ENCODE measurements around the gene HIGD2A.

Gene HIGD2A

GRCh38 chr5:176418251-176418650 lies 29.7 kb downstream of the HIGD2A start:
- no peak for DNase-seq

GRCh38 chr5:176420086-176420485 lies 31.5 kb downstream of the HIGD2A start:
- no peak for DNase-seq

DNA sequence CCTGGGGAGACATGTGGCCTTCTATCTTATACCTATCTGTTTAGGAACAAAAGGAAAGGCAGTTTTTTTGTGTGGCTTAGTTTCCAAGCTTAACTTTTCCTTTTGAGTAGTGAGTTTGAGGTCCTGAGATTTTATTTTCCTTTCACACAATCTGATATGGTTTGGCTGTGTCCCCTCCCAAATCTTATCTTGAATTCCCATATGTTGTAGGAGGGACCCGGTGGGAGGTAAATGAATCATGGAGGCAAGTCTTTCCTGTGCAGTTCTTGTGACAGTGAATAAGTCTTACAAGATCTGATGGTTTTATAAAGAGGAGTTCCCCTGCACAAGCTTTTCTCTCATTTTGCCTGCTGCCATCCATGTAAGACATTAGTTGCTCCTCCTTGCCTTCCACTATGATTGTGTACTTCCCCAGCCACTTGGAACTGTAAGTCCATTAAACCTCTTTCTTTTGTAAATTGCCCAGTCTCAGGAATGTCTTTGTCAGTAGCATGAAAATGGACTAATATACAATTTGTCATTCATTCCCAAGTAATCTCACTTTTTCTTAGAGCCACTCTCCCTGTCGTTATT lies 32.5 kb downstream of the HIGD2A start:
- no peak for DNase-seq

GRCh38 chr5:176424181-176424580 lies 35.6 kb downstream of the HIGD2A start:
- no peak for DNase-seq

DNA sequence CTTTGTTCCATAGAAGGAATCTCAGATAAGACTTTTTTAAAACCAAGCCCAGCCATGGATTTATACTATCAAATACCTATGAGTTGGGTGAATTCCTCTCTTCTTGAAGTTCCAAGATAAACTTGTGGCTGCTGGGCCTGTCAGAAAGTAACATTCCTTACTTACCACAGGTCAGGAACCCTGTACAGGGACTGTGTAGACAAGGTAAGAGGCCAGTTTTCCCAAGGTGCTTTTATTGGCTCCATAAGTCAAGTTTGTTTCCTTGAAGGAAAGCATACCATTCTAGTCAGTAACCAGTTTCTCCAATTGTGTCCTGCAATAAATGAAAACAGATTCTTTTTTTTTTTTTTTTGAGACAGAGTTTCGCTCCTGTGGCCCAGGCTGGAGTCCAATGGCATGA lies 36.6 kb downstream of the HIGD2A start:
- no peak for DNase-seq

DNA sequence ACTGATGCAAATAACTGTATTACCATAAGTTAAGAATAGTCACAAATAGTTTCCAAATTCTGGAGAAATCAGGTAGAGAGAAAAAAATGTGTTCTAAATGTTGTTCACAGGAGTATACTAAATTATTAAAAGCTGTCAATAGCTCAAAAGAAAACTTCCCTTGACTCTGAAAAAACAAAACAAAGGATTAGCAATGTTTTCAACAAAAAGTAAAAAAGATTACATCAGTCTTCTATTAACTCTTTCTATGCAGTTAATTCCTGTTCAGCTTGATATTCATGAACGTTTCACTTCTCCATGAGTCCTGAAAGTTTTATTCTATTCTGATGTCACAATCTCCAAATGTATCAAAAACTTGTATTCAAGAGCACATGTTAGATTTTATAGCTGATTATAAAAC lies 37.2 kb downstream of the HIGD2A start:
- no peak for DNase-seq

- no peak for DNase-seq
Observed at GRCh38 chr5:176426876-176427275, 38.3 kb downstream of the HIGD2A start.

DNA sequence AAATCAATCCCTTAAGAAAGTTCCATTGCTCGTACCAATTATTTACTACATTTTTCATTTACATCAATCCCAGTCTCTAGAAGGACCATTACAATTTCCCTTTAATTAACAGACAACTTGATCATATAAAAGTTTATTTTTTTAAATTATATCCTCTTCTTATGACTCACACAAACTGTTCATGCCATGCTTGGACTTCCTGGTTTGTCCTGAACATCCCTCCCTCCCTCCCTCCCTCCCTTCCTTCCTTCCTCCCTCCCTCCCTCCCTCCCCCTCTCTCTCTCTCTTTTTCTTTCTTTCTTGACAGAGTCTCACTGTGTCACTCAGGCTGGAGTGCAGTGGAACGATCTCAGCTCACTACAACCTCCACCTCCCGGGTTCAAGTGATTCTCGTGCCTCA lies 39.4 kb downstream of the HIGD2A start:
- DNase-seq, result no peak

DNA sequence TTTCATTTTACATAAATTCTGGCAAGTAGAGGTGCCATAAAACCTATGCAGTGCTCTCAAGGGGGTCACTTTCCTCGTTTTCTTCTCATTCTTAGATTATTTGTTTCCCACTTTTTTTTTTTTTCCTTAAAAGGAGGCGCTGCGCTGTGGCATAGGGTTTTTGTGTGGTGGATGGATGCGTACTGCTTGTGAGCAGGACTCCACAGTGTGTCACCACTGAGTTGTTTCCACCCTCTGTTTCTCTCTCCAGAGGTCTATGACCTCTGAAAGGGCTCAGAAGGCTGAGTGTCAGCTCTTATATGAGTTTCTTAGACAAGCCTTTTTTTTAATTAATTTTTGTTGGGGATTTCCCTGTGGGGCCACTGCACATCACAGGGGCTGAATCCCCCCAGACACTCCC lies 41.4 kb downstream of the HIGD2A start:
- no peak for DNase-seq

DNA sequence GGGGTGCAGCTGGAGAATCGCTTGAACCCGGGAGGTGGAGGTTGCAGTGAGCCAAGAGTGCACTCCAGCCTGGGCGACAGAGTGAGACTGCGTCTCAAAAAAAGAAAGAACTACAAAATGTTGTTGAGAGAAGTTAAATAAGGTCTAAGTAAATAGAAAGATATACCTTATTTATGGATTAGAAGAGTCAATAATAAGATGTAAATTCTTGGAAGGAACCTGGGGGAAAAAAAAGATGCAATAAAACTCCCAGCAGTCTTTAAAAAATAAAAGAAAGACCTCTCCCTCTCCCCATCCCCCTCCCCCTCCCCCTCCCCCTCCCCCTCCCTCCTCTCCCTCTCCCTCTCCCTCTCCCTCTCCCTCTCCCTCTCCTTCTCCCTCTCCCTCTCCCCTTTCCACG lies 44.2 kb downstream of the HIGD2A start:
- DNase-seq, result no peak

GRCh38 chr5:176436656-176437055 lies 48.1 kb downstream of the HIGD2A start:
- no peak for DNase-seq

GRCh38 chr5:176438959-176439757 lies 50.6 kb downstream of the HIGD2A start:
- no peak for DNase-seq
